ENCODE measurements around the gene OSBPL2. TPM values are rescaled to one million over a fixed set of nuclear protein-coding genes. Genes with fewer than 3 reads are reported as not detected.

OSBPL2 gene
- total RNA-seq, 1 experiment from 2014 or later, result 36.9 TPM

DNA sequence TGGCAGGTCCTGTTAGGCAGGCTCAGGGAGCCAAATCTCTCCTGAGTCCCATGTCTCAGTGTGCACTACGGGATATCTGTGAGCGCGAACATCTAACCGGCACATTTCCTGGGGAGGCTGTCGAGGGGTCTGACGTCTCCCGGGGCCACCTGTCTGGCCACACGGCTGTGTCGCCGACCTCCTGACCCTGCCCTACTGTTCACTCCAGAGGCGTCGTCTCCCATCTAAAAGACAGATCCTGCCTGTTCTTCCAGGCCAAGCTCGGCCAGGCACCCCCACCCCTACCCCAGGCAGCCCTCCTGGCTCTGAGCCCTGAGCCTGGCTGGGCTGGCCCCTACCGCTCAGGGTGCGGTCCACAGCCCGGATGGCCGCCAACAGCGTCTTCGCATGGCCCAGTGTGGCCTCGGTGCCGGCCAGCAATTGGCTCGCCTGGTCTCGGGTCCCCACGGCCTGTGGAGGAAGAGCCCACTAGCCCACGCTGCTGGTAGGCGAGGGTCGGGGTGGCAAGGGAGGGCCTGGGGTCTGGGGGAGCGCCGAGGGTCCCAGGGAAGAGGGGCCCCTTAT lies 81.1 kb downstream of the OSBPL2 start:
- ChIA-PET RAD21 (ENCODE audit: low non-redundant PET in 1 of 2, low total read pairs in 2 of 2, uncharacterized antibody in 2 of 2, unreplicated experiment in 2 of 2) (interaction anchor here in 1 of 2 experiments (0.6 kb wide), 1 partner anchor 104 kb away, joined by 3 read pairs; no protein-coding TSS in a partner anchor), POLR2A (no interaction called here), CTCF (no interaction called here)
- TF ChIP-seq, protein P1, sequence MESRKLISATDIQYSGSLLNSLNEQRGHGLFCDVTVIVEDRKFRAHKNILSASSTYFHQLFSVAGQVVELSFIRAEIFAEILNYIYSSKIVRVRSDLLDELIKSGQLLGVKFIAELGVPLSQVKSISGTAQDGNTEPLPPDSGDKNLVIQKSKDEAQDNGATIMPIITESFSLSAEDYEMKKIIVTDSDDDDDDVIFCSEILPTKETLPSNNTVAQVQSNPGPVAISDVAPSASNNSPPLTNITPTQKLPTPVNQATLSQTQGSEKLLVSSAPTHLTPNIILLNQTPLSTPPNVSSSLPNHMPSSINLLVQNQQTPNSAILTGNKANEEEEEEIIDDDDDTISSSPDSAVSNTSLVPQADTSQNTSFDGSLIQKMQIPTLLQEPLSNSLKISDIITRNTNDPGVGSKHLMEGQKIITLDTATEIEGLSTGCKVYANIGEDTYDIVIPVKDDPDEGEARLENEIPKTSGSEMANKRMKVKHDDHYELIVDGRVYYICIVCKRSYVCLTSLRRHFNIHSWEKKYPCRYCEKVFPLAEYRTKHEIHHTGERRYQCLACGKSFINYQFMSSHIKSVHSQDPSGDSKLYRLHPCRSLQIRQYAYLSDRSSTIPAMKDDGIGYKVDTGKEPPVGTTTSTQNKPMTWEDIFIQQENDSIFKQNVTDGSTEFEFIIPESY (IDR thresholded peaks at IDR 0.05; ENCODE audit: extremely low read depth, insufficient replicate concordance, low read length), result no peak
- TF ChIP-seq ELF1 (IDR thresholded peaks at IDR 0.05; ENCODE audit: borderline replicate concordance, low read depth) (no peak), EZH2 (IDR thresholded peaks at IDR 0.05) (no peak), CEBPB (IDR thresholded peaks at IDR 0.05; ENCODE audit: low read depth) (no peak), POLR2AphosphoS5 (IDR thresholded peaks at IDR 0.05; ENCODE audit: low read depth, low read length) (no peak), CTCF (IDR thresholded peaks at IDR 0.05 in 2 of 3, conservative IDR thresholded peaks at IDR 0.05 in 1 of 3; ENCODE audit: borderline replicate concordance in 1 of 3, insufficient read depth in 1 of 3, low read depth in 2 of 3, low read length in 2 of 3) (no peak)
- Histone ChIP-seq H4K20me1 (ENCODE audit: insufficient read depth) (no peaks in the 10 kb centered on the region), H3K27ac (ENCODE audit: low read depth, low read length) (peak overlapping the region; percentile 29; the same call in 1 of the 2 replicates), H3K36me3 (ENCODE audit: control insufficient read depth in 1 of 2, insufficient read depth in 2 of 2, low read length in 2 of 2) (peaks cover 17 to 53% of the 10 kb centered on the region in 2 experiments), H3K27me3 (ENCODE audit: insufficient read depth, low read length) (no peaks in the 10 kb centered on the region), H3K9me2 (ENCODE audit: insufficient read depth) (no peaks in the 10 kb centered on the region), H3K9ac (ENCODE audit: low read length) (no peak overlapping the region), H3K79me2 (ENCODE audit: insufficient read depth, low read length) (peaks cover 7% of the 10 kb centered on the region; the same call in 1 of the 2 replicates), H3K4me1 (ENCODE audit: control insufficient read depth in 1 of 2, insufficient read depth in 2 of 2, low read length in 2 of 2) (peaks cover 0 to 5% of the 10 kb centered on the region in 2 experiments; a peak in 1 of 4 replicates), H3K4me2 (ENCODE audit: low read length) (no peak overlapping the region), H3K9me3 (ENCODE audit: control insufficient read depth in 1 of 2, insufficient read depth in 1 of 2, low read depth in 1 of 2, low read length in 2 of 2) (no peaks in the 10 kb centered on the region), H3K4me3 (replicated peaks in 1 of 2; ENCODE audit: low read depth in 1 of 2, low read length in 2 of 2) (no peak overlapping the region), H2AFZ (ENCODE audit: low read depth, low read length, poor library complexity, severe bottlenecking) (no peak overlapping the region)
- no peak for DNase-seq (ENCODE audit: low read depth, low spot score)
- no TSS peak for BruUV-seq (replicated peaks)
- intact Hi-C loops (cut with micrococcal nuclease), result no loop called here
- no peak for ATAC-seq

Measured in HCT116 (cell line).